GM18508 (cell line): ENCODE results near the gene CYSLTR1.
"Not testable (repeated sequence)": the region's sequence is repeated elsewhere in the genome, so short reads cannot be mapped to it uniquely, and the experiment has no call there.

Experiments
- ATAC-seq: cut with Tn5 transposase; IDR thresholded peaks from one replicate; pipeline ENCODE4 v1.9.1; 2021; ENCODE audit warnings: moderate number of reproducible peaks; ENCODE audit not compliant: insufficient read depth, unreplicated experiment

Gene CYSLTR1

GRCh38 chrX:78237127-78237526, 90.3 kb downstream of the CYSLTR1 start:
- ATAC-seq, result no peak

GRCh38 chrX:78226047-78226446, 101.4 kb downstream of the CYSLTR1 start:
- ATAC-seq, result not testable (repeated sequence)
